SHP77 treated with DMSO at 0.1 percent for 48 hours (cell line): ENCODE data around the gene ITGAE.

Experiments used
- DNase-seq: peaks from one replicate; lab custom pipeline; 2025; lab: John Stamatoyannopoulos, UW

The ITGAE gene

GRCh38 chr17:3667366-3668278 is 133.4 kb downstream of the ITGAE start:
- no peak for DNase-seq

GRCh38 chr17:3666516-3666915 is 134.5 kb downstream of the ITGAE start:
- DNase-seq = no peak

- DNase-seq = no peak
Observed at GRCh38 chr17:3665834-3666233, 135.2 kb downstream of the ITGAE start.
